Measurements from ENCODE around the gene ABCC5.
"Not testable (repeated sequence)": the region's sequence is repeated elsewhere in the genome, so short reads cannot be mapped to it uniquely, and the experiment has no call there.

Gene ABCC5

GRCh38 chr3:184017672-184018423 is at the start of gene ABCC5:
TSS of gene ABCC5 (minus strand) at chr3:184017884. CDS start at chr3:184014392, 3,492 bp downstream.
- peak; percentile 89 for DNase-seq

GRCh38 chr3:184066211-184066610 is 48.5 kb upstream of the ABCC5 start:
- DNase-seq = no peak

GRCh38 chr3:184062637-184063036 is 45.0 kb upstream of the ABCC5 start:
- DNase-seq = no peak

GRCh38 chr3:184059424-184059823 is 41.7 kb upstream of the ABCC5 start:
- no peak for DNase-seq

- no peak for DNase-seq
Measured at GRCh38 chr3:184058029-184058428, 40.3 kb upstream of the ABCC5 start.

GRCh38 chr3:184052767-184053166 is 35.1 kb upstream of the ABCC5 start, which contains the start of gene HTR3C:
TSS of gene HTR3C (plus strand) at chr3:184053047. CDS start at chr3:184053081, 34 bp downstream.
- no peak for DNase-seq

GRCh38 chr3:184050217-184050847 is 32.6 kb upstream of the ABCC5 start:
- no peak for DNase-seq

- DNase-seq = no peak
Measured at GRCh38 chr3:184045995-184046394, 28.3 kb upstream of the ABCC5 start.

- DNase-seq = no peak
Measured at GRCh38 chr3:184042617-184043016, 24.9 kb upstream of the ABCC5 start.

GRCh38 chr3:184040010-184040409 is 22.3 kb upstream of the ABCC5 start:
- DNase-seq = peak; percentile 55

- no peak for DNase-seq
Measured at GRCh38 chr3:184039414-184039813, 21.7 kb upstream of the ABCC5 start.

GRCh38 chr3:184038307-184038706 is 20.6 kb upstream of the ABCC5 start:
- DNase-seq = not testable (repeated sequence)

GRCh38 chr3:184037816-184038215 is 20.1 kb upstream of the ABCC5 start:
- DNase-seq = no peak

- DNase-seq = no peak
Measured at GRCh38 chr3:184031187-184031792, 13.6 kb upstream of the ABCC5 start, which contains the start of gene HTR3D. TSS of gene HTR3D (plus strand) at chr3:184031742. CDS start at chr3:184031742, 0 bp downstream.

GRCh38 chr3:184030536-184030935 is 12.9 kb upstream of the ABCC5 start:
- no peak for DNase-seq

- DNase-seq = no peak
Measured at GRCh38 chr3:184029443-184029842, 11.8 kb upstream of the ABCC5 start.

- not testable (repeated sequence) for DNase-seq
Measured at GRCh38 chr3:184028275-184028890, 10.7 kb upstream of the ABCC5 start.

GRCh38 chr3:184025256-184025655 is 7.6 kb upstream of the ABCC5 start:
- DNase-seq = not testable (repeated sequence)

GRCh38 chr3:184022323-184022722 is 4.6 kb upstream of the ABCC5 start:
- no peak for DNase-seq

- DNase-seq = no peak
Measured at GRCh38 chr3:184018424-184018973, 815 bp upstream of the ABCC5 start.

- DNase-seq = peak; percentile 79
Measured at GRCh38 chr3:184016811-184017671, 643 bp downstream of the ABCC5 start.

- DNase-seq = no peak
Measured at GRCh38 chr3:184016169-184016570, 1.5 kb downstream of the ABCC5 start.
